GM19240 (cell line): ENCODE results near the gene ZFHX3.

Experiments used
- DNase-seq: peaks from one replicate; pipeline ENCODE4 v3.0.0; 2011; ENCODE audit warnings: low spot score; ENCODE audit not compliant: insufficient read length

The ZFHX3 gene

GRCh38 chr16:72978212-72978611 lies 69.7 kb downstream of the ZFHX3 start:
- no peak for DNase-seq

- no peak for DNase-seq
Measured at GRCh38 chr16:72977127-72977526, 70.8 kb downstream of the ZFHX3 start.

- no peak for DNase-seq
Measured at GRCh38 chr16:72976438-72977064, 71.4 kb downstream of the ZFHX3 start.

GRCh38 chr16:72975809-72976437 lies 72.0 kb downstream of the ZFHX3 start:
- no peak for DNase-seq

GRCh38 chr16:72974142-72974769 lies 73.7 kb downstream of the ZFHX3 start:
- DNase-seq: no peak

- no peak for DNase-seq
Measured at GRCh38 chr16:72972878-72973571, 74.9 kb downstream of the ZFHX3 start.

- DNase-seq: no peak
Measured at GRCh38 chr16:72971370-72971769, 76.6 kb downstream of the ZFHX3 start.

GRCh38 chr16:72970656-72971055 lies 77.3 kb downstream of the ZFHX3 start:
- DNase-seq: no peak

- DNase-seq: no peak
Measured at GRCh38 chr16:72969812-72970211, 78.1 kb downstream of the ZFHX3 start.

- no peak for DNase-seq
Measured at GRCh38 chr16:72969146-72969545, 78.8 kb downstream of the ZFHX3 start.

- no peak for DNase-seq
Measured at GRCh38 chr16:72967941-72968340, 80.0 kb downstream of the ZFHX3 start.

GRCh38 chr16:72963533-72964315 lies 84.2 kb downstream of the ZFHX3 start:
- DNase-seq: no peak

GRCh38 chr16:72962347-72962746 lies 85.6 kb downstream of the ZFHX3 start:
- DNase-seq: no peak

- DNase-seq: no peak
Measured at GRCh38 chr16:72961863-72962262, 86.1 kb downstream of the ZFHX3 start.

GRCh38 chr16:72961115-72961832 lies 86.7 kb downstream of the ZFHX3 start:
- DNase-seq: no peak

- DNase-seq: no peak
Measured at GRCh38 chr16:72960101-72960500, 87.8 kb downstream of the ZFHX3 start.

GRCh38 chr16:72959301-72959996 lies 88.5 kb downstream of the ZFHX3 start:
- DNase-seq: no peak

GRCh38 chr16:72958522-72959076 lies 89.3 kb downstream of the ZFHX3 start:
- no peak for DNase-seq

- no peak for DNase-seq
Measured at GRCh38 chr16:72957303-72958277, 90.3 kb downstream of the ZFHX3 start.
